HG03571 (cell line): Measurements from ENCODE around the gene RNF151.
A peak's percentile ranks its signal among the peaks of the same experiment; 100 is the strongest.
"Not testable (repeated sequence)": the region's sequence is repeated elsewhere in the genome, so short reads cannot be mapped to it uniquely, and the experiment has no call there.

ENCODE experiments used
- ATAC-seq: cut with Tn5 transposase; IDR thresholded peaks from one replicate; pipeline ENCODE4 v1.9.1; 2021; ENCODE audit not compliant: unreplicated experiment

The RNF151 gene

GRCh38 chr16:2006317-2006716 is 39.7 kb downstream of the RNF151 start:
- ATAC-seq, result no peak

- ATAC-seq, result no peak
Measured at GRCh38 chr16:2007081-2007836, 40.6 kb downstream of the RNF151 start.

- no peak for ATAC-seq
Measured at GRCh38 chr16:2008009-2008526, 41.4 kb downstream of the RNF151 start.

GRCh38 chr16:2008631-2009163 is 42.0 kb downstream of the RNF151 start:
- no peak for ATAC-seq

- peak; percentile 31 for ATAC-seq
Measured at GRCh38 chr16:2009164-2009711, 42.6 kb downstream of the RNF151 start.

- ATAC-seq, result peak; percentile 70
Measured at GRCh38 chr16:2009791-2010510, 43.3 kb downstream of the RNF151 start, which contains the start of gene ZNF598. ZNF598 (minus strand) TSS chr16:2009821.

- ATAC-seq, result not testable (repeated sequence)
Measured at GRCh38 chr16:2011726-2012125, 45.1 kb downstream of the RNF151 start.

GRCh38 chr16:2013527-2013926 is 46.9 kb downstream of the RNF151 start:
- no peak for ATAC-seq

- ATAC-seq, result no peak
Measured at GRCh38 chr16:2015117-2015946, 48.7 kb downstream of the RNF151 start.

- ATAC-seq, result no peak
Measured at GRCh38 chr16:2015947-2016208, 49.2 kb downstream of the RNF151 start.

GRCh38 chr16:2016407-2016922 is 49.8 kb downstream of the RNF151 start:
- no peak for ATAC-seq
